GM11168 (cell line): ENCODE measurements around the gene TBC1D1.

Experiments
- in situ Hi-C: fragments of 300-500 bp; cut with MboI; formaldehyde crosslinking; loops from one replicate; pipeline ENCODE4 v1.12.0; 2022; ENCODE audit warnings: low sequenced_read_pairs; ENCODE audit not compliant: unreplicated experiment

The TBC1D1 gene

GRCh38 chr4:37890801-37891259, at the start of gene TBC1D1:
Gene TBC1D1, plus strand, starts transcription at chr4:37891084. Its CDS starts 11,012 bp downstream, at chr4:37902096.
- in situ Hi-C loops = no loop called here

- in situ Hi-C loops = no loop called here
These were observed 46.7 kb upstream of the TBC1D1 start for GRCh38 chr4:37844204-37844603.

- in situ Hi-C loops = no loop called here
These were observed 45.7 kb upstream of the TBC1D1 start for GRCh38 chr4:37845201-37845600.

- in situ Hi-C loops = no loop called here
These were observed 43.5 kb upstream of the TBC1D1 start for GRCh38 chr4:37847311-37847884.

- in situ Hi-C loops = no loop called here
These were observed 38.5 kb upstream of the TBC1D1 start for GRCh38 chr4:37852376-37852775.

GRCh38 chr4:37858112-37858511, 32.8 kb upstream of the TBC1D1 start:
- in situ Hi-C loops = no loop called here

- in situ Hi-C loops = no loop called here
These were observed 32.0 kb upstream of the TBC1D1 start for GRCh38 chr4:37858872-37859271.

- in situ Hi-C loops = no loop called here
These were observed 30.6 kb upstream of the TBC1D1 start for GRCh38 chr4:37860266-37860665.

GRCh38 chr4:37862961-37863360, 27.9 kb upstream of the TBC1D1 start:
- in situ Hi-C loops = no loop called here

- in situ Hi-C loops = no loop called here
These were observed 26.1 kb upstream of the TBC1D1 start for GRCh38 chr4:37864786-37865185.

GRCh38 chr4:37865450-37865849, 25.4 kb upstream of the TBC1D1 start:
- in situ Hi-C loops = no loop called here

GRCh38 chr4:37867102-37867501, 23.8 kb upstream of the TBC1D1 start:
- in situ Hi-C loops = no loop called here

- in situ Hi-C loops = no loop called here
These were observed 22.6 kb upstream of the TBC1D1 start for GRCh38 chr4:37868238-37868637.

GRCh38 chr4:37872310-37872988, 18.4 kb upstream of the TBC1D1 start:
- in situ Hi-C loops = no loop called here

GRCh38 chr4:37873386-37873785, 17.5 kb upstream of the TBC1D1 start:
- in situ Hi-C loops = no loop called here

- in situ Hi-C loops = no loop called here
These were observed 14.7 kb upstream of the TBC1D1 start for GRCh38 chr4:37876156-37876555.

- in situ Hi-C loops = no loop called here
These were observed 11.5 kb upstream of the TBC1D1 start for GRCh38 chr4:37879365-37879764.

GRCh38 chr4:37881811-37882210, 9.1 kb upstream of the TBC1D1 start:
- in situ Hi-C loops = no loop called here

- in situ Hi-C loops = no loop called here
These were observed 8.1 kb upstream of the TBC1D1 start for GRCh38 chr4:37882665-37883296.

- in situ Hi-C loops = no loop called here
These were observed 5.9 kb upstream of the TBC1D1 start for GRCh38 chr4:37884855-37885487.

GRCh38 chr4:37885496-37885895, 5.4 kb upstream of the TBC1D1 start:
- in situ Hi-C loops = no loop called here
